GM10266 (cell line): ENCODE data around the gene ARMH4.

Experiments used
- DNase-seq: peaks from one replicate; pipeline ENCODE4 v3.0.0; 2012; ENCODE audit errors: extremely low spot score
- TF ChIP-seq, protein P1 (sequence below): IDR thresholded peaks from 2 replicates; pipeline ENCODE4 v1.5.1; 2012; ENCODE audit warnings: mild to moderate bottlenecking, low read depth; ENCODE audit not compliant: control insufficient read depth, insufficient read depth; ENCODE audit errors: missing control alignments

ARMH4 gene

DNA sequence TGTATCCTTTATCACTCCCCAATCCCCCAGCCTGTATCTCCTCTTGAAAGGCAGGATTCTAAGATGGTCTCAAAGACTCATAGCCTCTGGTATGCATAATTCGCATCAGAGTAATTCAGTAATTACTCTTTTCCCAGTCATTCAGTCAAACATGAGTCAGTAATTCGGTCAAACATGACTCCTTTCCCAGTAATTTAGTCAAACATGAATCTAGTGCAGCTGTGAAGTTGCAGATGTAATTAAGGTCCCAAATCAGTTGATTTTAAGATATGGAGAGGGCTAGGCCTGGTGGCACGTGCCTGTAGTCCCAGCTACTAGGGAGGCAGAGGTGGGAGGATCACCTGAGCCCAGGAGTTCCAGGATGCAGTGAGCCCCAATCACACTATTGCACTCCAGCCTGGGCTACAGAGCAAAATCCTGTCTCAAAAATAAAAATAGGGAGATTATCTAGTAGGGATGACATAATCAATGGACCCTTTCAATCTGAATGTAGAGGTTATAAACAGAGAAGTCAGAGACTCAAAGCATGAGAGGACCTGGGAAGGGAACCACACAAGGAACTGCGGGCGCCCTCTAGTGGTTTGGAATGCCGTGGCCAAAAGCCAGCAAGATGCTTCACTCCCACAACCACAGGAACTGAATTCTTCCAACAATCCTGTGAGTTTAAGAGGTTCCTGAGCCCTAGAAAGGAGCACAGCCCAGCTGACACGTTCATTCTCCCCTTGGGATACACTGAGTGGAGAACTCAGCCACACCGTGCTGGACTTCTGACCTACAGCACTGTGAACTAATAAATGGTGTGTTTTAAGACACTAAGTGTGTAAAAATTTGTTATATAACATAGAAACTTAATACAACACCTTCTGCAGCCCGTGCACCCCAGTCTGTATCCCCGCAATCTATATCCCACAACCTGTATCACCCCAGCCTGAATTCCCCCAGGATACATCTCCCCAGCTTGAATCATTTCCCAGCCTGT is 14.3 kb upstream of the ARMH4 start:
- DNase-seq = peak; percentile 67
- TF ChIP-seq, protein P1, sequence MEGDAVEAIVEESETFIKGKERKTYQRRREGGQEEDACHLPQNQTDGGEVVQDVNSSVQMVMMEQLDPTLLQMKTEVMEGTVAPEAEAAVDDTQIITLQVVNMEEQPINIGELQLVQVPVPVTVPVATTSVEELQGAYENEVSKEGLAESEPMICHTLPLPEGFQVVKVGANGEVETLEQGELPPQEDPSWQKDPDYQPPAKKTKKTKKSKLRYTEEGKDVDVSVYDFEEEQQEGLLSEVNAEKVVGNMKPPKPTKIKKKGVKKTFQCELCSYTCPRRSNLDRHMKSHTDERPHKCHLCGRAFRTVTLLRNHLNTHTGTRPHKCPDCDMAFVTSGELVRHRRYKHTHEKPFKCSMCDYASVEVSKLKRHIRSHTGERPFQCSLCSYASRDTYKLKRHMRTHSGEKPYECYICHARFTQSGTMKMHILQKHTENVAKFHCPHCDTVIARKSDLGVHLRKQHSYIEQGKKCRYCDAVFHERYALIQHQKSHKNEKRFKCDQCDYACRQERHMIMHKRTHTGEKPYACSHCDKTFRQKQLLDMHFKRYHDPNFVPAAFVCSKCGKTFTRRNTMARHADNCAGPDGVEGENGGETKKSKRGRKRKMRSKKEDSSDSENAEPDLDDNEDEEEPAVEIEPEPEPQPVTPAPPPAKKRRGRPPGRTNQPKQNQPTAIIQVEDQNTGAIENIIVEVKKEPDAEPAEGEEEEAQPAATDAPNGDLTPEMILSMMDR = peak; percentile 95

DNA sequence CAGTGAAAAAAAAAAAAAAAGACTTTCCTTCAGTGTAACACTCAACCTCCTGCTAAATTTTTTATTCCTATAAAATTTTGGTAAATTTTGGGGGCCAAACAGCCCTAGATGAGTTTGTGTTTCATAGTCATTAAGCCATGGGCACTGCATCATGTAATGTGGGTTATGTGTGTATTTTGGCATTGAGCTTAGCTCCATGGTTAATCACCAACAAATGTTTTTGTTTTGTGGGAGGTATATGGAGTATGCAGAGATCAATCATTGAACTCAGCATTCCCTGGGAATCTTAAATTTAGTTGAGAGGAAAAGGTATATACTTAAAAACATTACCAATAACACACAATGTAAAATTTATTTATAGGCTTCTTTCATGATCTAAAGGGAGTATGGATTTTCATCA is 8.5 kb upstream of the ARMH4 start:
- TF ChIP-seq, protein P1 = no peak
- no peak for DNase-seq

DNA sequence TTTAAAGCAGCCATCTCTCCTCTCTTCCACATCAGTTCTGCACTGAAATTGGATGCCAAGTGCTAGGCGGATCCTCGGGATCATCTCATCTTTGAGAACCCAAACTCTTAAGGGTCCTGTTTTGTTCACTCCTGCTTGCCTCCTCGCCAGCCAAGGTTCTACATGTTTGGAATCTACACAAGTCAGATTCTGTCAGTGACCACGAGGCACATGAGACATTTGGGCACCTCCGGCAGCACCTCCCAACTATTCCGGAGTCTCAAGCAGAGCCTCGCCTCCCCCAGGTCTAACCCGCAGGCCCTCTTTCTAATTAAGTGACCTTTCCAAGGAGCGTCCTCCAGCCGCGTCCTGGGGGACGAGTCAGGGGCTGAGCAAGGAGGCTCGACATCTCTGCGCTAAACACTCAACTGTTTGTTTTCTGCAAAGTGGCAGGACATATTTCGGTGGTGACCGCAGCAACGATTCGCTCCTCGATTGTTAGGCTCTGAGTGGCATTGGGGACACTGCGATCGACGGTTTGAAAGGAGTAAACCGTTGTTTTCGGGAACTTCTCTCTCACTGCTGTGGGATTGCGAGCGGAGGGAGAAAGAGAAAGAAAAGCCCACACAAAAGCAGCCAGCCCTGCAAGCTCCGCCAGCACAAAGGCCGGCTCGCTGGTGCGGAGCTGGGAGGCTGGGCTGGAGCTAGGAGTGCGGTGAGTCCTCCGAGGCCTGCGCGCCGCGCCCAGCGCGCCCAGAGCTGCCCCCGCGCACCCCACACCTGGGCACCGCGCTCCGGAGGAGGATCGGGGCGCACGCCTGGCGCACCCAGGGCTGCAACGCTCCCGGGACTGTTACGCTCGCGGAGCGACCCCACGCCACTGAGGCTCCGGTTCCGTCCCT is 640 bp downstream of the ARMH4 start:
- DNase-seq = peak; percentile 29
- TF ChIP-seq, protein P1 = no peak

DNA sequence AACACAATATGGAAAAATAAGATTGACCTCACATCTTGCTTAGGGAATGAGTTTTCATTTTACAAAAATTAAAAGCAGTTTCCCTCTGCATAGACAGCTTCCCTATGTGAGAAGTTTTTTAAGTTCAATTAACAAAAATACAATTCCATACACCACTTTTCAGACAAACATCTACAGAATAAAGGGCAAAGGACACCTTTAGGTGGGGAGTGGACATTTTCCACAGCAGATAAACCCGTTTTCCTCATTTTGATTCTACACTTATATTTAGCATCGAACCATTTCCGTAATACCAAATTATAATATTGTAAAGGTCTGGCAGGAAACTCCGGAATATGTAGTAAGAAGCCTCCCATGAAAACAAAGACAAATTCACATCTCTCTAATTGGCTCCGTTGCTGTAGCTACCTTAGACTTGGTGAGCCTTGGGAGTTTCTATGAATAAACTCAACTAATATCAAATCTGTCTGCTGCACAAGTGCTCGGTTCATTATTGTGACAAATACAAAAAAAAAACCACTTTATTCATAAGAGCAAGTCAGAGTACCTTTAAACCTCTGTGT is 1.7 kb downstream of the ARMH4 start:
- DNase-seq = no peak
- TF ChIP-seq, protein P1 = no peak

DNA sequence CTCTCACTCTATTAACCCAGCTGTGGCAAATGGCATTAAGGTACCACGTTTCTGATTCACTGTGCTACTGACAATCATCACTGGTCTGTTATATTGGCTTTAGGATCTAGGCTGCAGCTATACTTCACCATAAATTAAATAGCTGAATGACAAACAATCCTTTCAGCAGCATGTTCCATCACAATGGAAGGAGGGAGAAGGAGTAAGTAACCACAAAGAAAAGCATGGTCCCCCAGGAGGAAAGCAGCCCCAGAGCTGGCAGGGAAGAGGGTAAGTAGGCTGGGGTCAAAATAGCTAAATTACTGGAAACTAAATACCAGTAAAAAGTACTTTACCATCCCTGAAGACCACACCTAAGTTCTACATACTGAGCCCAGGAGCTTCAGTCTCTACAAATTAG is 2.8 kb downstream of the ARMH4 start:
- no peak for DNase-seq
- TF ChIP-seq, protein P1 = no peak

DNA sequence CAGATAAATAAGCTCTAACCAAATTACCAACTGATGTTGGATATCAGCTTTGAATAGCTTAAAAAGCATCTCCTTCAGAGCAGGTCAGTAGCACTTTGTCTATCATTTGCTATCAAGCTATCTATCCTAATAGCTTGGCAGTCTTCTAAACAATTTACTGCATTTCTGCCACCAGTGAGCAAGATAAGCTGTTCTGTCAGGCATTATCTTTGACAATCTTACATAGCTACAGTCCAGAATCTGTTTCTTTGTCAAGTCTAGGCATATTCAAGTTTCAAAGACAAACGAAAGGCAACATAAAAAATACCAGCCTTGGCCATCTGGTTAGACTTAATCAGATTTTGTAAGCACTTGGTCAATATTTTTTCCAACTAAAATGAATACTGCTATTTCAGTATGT is 5.6 kb downstream of the ARMH4 start:
- TF ChIP-seq, protein P1 = no peak
- DNase-seq = no peak
